WTC11 (cell line): Measurements from ENCODE around the gene OCRL. TPM values are rescaled to one million over a fixed set of nuclear protein-coding genes. Genes with fewer than 3 reads are reported as not detected.

Experiments
- ATAC-seq: fragments of 200-7000 bp; cut with Tn5 transposase; 2 replicates; pipeline ENCODE4 v1.10.0; 2021; ENCODE audit warnings: mild to moderate bottlenecking, moderate library complexity
- CTCF ChIA-PET: fragments of 300-600 bp; sonication (Branson Sonifier 250); formaldehyde crosslinking; loops from one replicate; lab custom pipeline; 2021; ENCODE audit warnings: antibody characterized with exemption; lab: Charles Lee
- POLR2A ChIA-PET: fragments of 350-600 bp; sonication (Branson Sonifier 250); formaldehyde crosslinking; loops from one replicate; lab custom pipeline; 2021; ENCODE audit warnings: antibody characterized with exemption; lab: Charles Lee
- DNase-seq: peaks from one replicate; pipeline ENCODE4 v3.0.0; 2021; ENCODE audit warnings: low spot score
- H3K27ac Mint-ChIP-seq: 2 replicates; pipeline ENCODE4 v1.8.0; 2021; ENCODE audit warnings: mixed read lengths
- H3K27me3 Mint-ChIP-seq: 2 replicates; pipeline ENCODE4 v1.8.0; 2021; ENCODE audit warnings: low read depth, mild to moderate bottlenecking, moderate library complexity, mixed read lengths
- H3K36me3 Mint-ChIP-seq: 2 replicates; pipeline ENCODE4 v1.8.0; 2021; ENCODE audit warnings: mixed read lengths
- H3K4me1 Mint-ChIP-seq: 2 replicates; pipeline ENCODE4 v1.8.0; 2022; ENCODE audit warnings: mixed read lengths
- H3K4me3 Mint-ChIP-seq: 2 replicates; pipeline ENCODE4 v1.8.0; 2021; ENCODE audit warnings: mild to moderate bottlenecking, moderate library complexity, mixed read lengths
- H3K9me3 Mint-ChIP-seq: 2 replicates; pipeline ENCODE4 v1.8.0; 2021; ENCODE audit warnings: mixed read lengths
- ELF4 ChIP-seq: sonication (generic); formaldehyde crosslinking; IDR thresholded peaks from 2 replicates; pipeline ENCODE4 v1.8.1; 2022; ENCODE audit warnings: low read depth, mild to moderate bottlenecking, moderate library complexity, missing genetic modification reagents
- EMX1 ChIP-seq: fragments of 250-450 bp; sonication (Bioruptor Pico); IDR thresholded peaks from 2 replicates; pipeline ENCODE4 v1.8.0; 2021; ENCODE audit warnings: mild to moderate bottlenecking
- NFE2L1 ChIP-seq: sonication (generic); formaldehyde crosslinking; IDR thresholded peaks from 2 replicates; pipeline ENCODE4 v1.8.1; 2023; ENCODE audit warnings: missing genetic modification reagents
- NR2C2 ChIP-seq: sonication (generic); formaldehyde crosslinking; IDR thresholded peaks from 2 replicates; pipeline ENCODE4 v1.8.0; 2022; ENCODE audit warnings: mild to moderate bottlenecking, missing genetic modification reagents
- OVOL2 ChIP-seq: fragments of 250-450 bp; sonication (Bioruptor Pico); IDR thresholded peaks from 2 replicates; pipeline ENCODE4 v1.9.0; 2021; ENCODE audit warnings: mild to moderate bottlenecking, borderline replicate concordance
- SMAD3 ChIP-seq: sonication (generic); formaldehyde crosslinking; IDR thresholded peaks from 2 replicates; pipeline ENCODE4 v1.8.0; 2022; ENCODE audit warnings: missing genetic modification reagents, mild to moderate bottlenecking, borderline replicate concordance
- SP1 ChIP-seq: sonication (generic); formaldehyde crosslinking; conservative IDR thresholded peaks from 2 replicates; pipeline ENCODE4 v1.8.1; 2022; ENCODE audit warnings: missing genetic modification reagents
- TP53 ChIP-seq: sonication (generic); formaldehyde crosslinking; IDR thresholded peaks from 2 replicates; pipeline ENCODE4 v1.8.1; 2023; ENCODE audit warnings: mild to moderate bottlenecking, missing genetic modification reagents
- ZNF219 ChIP-seq: sonication (generic); formaldehyde crosslinking; IDR thresholded peaks from 2 replicates; pipeline ENCODE4 v1.8.0; 2023; ENCODE audit warnings: missing genetic modification reagents, mild to moderate bottlenecking, borderline replicate concordance
- ZNF671 ChIP-seq: fragments of 250-450 bp; sonication (Bioruptor Pico); IDR thresholded peaks from 2 replicates; pipeline ENCODE4 v1.8.0; 2021; ENCODE audit warnings: mild to moderate bottlenecking
- total RNA-seq: library from RNA; stranded (reverse); gene quantifications from 3 replicates; pipeline ENCODE4 v1.2.3, GENCODE V29; 2021
- TF ChIP-seq, protein P1 (sequence below): sonication (generic); formaldehyde crosslinking; IDR thresholded peaks from 2 replicates; pipeline ENCODE4 v1.8.1; 2022; ENCODE audit warnings: missing genetic modification reagents, borderline replicate concordance
- TF ChIP-seq, protein P2 (sequence below): sonication (generic); formaldehyde crosslinking; IDR thresholded peaks from 2 replicates; pipeline ENCODE4 v1.8.1; 2022; ENCODE audit warnings: mild to moderate bottlenecking, missing genetic modification reagents, moderate library complexity, borderline replicate concordance
- TF ChIP-seq, protein P3 (sequence below): sonication (generic); formaldehyde crosslinking; IDR thresholded peaks from 2 replicates; pipeline ENCODE4 v1.8.1; 2022; ENCODE audit warnings: mild to moderate bottlenecking, moderate library complexity, missing genetic modification reagents
- TF ChIP-seq, protein P4 (sequence below): fragments of 250-450 bp; sonication (Bioruptor Pico); conservative IDR thresholded peaks from 2 replicates; pipeline ENCODE4 v1.9.0; 2021; ENCODE audit warnings: mild to moderate bottlenecking
- TF ChIP-seq, protein P5 (sequence below): sonication (generic); formaldehyde crosslinking; IDR thresholded peaks from 2 replicates; pipeline ENCODE4 v1.8.1; 2023; ENCODE audit warnings: mild to moderate bottlenecking, missing genetic modification reagents
- TF ChIP-seq, protein P6 (sequence below): fragments of 250-450 bp; sonication (Bioruptor Pico); IDR thresholded peaks from 2 replicates; pipeline ENCODE4 v1.9.0; 2021; ENCODE audit warnings: moderate library complexity, mild to moderate bottlenecking, inconsistent platforms, borderline replicate concordance
- TF ChIP-seq, protein P7 (sequence below): fragments of 250-450 bp; sonication (Bioruptor Pico); IDR thresholded peaks from 2 replicates; pipeline ENCODE4 v1.9.0; 2021; ENCODE audit warnings: mild to moderate bottlenecking

OCRL gene
- total RNA-seq, 1 experiment from 2014 or later = 17.4 TPM

DNA sequence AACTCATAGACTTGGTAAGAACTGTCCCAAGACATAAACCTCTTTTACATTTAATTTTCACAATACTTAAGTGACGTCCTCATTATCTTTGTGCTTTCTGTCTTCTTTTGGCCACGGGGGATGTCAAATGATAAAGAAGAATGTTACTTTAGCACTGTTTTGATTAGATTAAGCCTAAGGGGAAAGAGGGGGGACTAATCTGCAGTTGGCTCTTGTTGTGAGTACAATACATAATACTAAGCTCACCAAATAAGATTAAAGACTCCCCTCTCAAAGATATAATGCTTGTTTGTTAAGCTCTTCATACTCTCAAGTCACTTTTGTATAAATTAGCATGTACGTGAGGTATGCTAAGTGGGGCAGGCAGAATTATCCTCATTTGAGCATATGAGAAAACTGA, 36.5 kb downstream of the OCRL start:
- H3K4me1 Mint-ChIP-seq = no peaks in the 10 kb centered on the region
- DNase-seq = no peak
- H3K27ac Mint-ChIP-seq = no peak overlapping the region
- no peak for TF ChIP-seq NFE2L1
- TF ChIP-seq, protein P1, sequence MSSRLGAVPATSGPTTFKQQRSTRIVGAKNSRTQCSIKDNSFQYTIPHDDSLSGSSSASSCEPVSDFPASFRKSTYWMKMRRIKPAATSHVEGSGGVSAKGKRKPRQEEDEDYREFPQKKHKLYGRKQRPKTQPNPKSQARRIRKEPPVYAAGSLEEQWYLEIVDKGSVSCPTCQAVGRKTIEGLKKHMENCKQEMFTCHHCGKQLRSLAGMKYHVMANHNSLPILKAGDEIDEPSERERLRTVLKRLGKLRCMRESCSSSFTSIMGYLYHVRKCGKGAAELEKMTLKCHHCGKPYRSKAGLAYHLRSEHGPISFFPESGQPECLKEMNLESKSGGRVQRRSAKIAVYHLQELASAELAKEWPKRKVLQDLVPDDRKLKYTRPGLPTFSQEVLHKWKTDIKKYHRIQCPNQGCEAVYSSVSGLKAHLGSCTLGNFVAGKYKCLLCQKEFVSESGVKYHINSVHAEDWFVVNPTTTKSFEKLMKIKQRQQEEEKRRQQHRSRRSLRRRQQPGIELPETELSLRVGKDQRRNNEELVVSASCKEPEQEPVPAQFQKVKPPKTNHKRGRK = no peak
- TF ChIP-seq, protein P2, sequence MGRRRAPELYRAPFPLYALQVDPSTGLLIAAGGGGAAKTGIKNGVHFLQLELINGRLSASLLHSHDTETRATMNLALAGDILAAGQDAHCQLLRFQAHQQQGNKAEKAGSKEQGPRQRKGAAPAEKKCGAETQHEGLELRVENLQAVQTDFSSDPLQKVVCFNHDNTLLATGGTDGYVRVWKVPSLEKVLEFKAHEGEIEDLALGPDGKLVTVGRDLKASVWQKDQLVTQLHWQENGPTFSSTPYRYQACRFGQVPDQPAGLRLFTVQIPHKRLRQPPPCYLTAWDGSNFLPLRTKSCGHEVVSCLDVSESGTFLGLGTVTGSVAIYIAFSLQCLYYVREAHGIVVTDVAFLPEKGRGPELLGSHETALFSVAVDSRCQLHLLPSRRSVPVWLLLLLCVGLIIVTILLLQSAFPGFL (CRISPR knock-in tag) = no peak
- TF ChIP-seq ZNF671 (CRISPR knock-in tag) = no peak
- TF ChIP-seq, protein P3, sequence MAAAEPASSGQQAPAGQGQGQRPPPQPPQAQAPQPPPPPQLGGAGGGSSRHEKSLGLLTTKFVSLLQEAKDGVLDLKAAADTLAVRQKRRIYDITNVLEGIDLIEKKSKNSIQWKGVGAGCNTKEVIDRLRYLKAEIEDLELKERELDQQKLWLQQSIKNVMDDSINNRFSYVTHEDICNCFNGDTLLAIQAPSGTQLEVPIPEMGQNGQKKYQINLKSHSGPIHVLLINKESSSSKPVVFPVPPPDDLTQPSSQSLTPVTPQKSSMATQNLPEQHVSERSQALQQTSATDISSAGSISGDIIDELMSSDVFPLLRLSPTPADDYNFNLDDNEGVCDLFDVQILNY (CRISPR knock-in tag) = no peak
- no peak for TF ChIP-seq SP1 (CRISPR knock-in tag)
- ChIA-PET POLR2A (no interaction called here), CTCF (no interaction called here)
- ATAC-seq = no peak
- peaks cover 44% of the 10 kb centered on the region for H3K36me3 Mint-ChIP-seq
- H3K9me3 Mint-ChIP-seq = no peaks in the 10 kb centered on the region
- no peaks in the 10 kb centered on the region for H3K27me3 Mint-ChIP-seq
- no peak overlapping the region for H3K4me3 Mint-ChIP-seq

DNA sequence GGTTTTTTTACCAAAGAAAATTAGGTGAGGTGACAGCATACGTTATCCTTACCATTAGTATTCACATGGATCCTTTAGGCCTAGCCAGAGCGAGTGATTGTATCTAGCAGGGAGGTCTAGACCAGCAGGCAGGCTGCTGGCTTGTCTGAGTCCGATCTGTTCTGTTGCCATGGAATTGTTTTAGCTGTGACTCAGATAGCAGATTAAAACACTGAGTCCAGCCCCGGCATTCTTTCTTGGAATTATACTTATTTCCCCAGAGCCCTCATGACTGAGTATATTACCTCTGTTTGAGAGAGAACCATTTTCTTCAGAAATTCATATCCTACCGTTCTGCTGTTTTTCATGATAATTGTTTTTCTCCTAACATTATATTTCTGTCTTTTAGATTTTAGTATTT, 37.4 kb downstream of the OCRL start:
- Mint-ChIP-seq H3K9me3 (no peaks in the 10 kb centered on the region), H3K36me3 (peaks cover 39% of the 10 kb centered on the region), H3K4me1 (no peaks in the 10 kb centered on the region), H3K4me3 (no peak overlapping the region), H3K27me3 (no peaks in the 10 kb centered on the region), H3K27ac (no peak overlapping the region)
- POLR2A ChIA-PET = no interaction called here
- ATAC-seq (no peak), DNase-seq (no peak)
- CTCF ChIA-PET = no interaction called here
- TF ChIP-seq ZNF219 (CRISPR knock-in tag) (no peak), EMX1 (CRISPR knock-in tag) (no peak), OVOL2 (CRISPR knock-in tag) (no peak), SMAD3 (CRISPR knock-in tag) (no peak)
- TF ChIP-seq, protein P4, sequence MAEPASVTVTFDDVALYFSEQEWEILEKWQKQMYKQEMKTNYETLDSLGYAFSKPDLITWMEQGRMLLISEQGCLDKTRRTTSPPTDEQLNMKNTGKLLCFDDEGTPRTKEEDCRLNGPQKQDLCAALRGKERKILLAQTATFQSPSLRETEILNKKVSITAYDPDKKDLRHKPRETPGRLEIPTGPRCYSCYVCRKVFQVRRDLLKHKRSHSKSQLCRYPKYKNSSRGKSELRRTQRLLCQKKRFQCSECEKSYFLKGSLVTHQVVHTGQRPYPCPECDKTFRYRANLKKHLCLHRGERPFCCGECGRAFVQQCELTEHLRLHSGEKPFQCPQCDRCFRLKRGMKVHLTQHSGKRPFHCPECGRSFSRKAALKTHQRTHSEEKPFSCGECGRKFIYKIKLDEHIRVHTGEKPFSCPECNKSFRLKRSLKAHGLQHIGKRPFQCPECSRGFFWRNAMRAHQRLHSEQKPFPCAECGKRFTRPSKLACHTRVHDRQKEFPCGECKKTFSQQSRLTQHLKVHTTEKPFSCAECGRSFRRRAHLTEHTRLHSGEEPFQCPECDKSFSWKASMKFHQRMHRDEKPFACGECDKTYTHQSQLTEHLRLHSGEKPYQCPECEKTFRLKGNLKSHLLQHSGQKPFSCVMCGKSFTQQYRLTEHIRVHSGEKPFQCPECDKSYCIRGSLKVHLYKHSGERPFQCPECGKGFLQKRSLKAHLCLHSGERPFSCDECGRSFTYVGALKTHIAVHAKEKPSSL (CRISPR knock-in tag) = no peak

DNA sequence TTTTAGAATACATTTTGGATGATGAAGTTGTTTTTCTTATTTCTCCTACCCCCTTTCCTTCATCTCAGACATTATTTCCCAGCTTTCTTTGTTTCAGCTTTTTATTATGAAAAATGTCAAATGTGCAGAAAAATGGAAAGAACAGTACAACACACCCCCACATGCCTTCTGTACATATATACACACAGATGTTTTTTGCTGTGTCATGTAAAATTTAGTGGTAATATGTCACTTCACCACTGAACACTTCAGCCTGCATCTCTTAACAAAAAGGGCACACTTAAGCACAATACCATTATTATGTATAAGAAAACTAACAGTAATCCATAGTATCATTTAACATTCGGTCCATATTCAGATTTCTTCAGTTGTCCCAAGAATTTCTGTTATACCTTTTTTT, 37.8 kb downstream of the OCRL start:
- Mint-ChIP-seq H3K36me3 (peaks cover 37% of the 10 kb centered on the region), H3K4me3 (no peak overlapping the region), H3K27ac (no peak overlapping the region), H3K9me3 (no peaks in the 10 kb centered on the region), H3K27me3 (no peaks in the 10 kb centered on the region), H3K4me1 (no peaks in the 10 kb centered on the region)
- ChIA-PET CTCF (no interaction called here), POLR2A (no interaction called here)
- ATAC-seq (no peak), DNase-seq (no peak)
- no peak for TF ChIP-seq NR2C2 (CRISPR knock-in tag)
- no peak for TF ChIP-seq ELF4
- TF ChIP-seq, protein P5, sequence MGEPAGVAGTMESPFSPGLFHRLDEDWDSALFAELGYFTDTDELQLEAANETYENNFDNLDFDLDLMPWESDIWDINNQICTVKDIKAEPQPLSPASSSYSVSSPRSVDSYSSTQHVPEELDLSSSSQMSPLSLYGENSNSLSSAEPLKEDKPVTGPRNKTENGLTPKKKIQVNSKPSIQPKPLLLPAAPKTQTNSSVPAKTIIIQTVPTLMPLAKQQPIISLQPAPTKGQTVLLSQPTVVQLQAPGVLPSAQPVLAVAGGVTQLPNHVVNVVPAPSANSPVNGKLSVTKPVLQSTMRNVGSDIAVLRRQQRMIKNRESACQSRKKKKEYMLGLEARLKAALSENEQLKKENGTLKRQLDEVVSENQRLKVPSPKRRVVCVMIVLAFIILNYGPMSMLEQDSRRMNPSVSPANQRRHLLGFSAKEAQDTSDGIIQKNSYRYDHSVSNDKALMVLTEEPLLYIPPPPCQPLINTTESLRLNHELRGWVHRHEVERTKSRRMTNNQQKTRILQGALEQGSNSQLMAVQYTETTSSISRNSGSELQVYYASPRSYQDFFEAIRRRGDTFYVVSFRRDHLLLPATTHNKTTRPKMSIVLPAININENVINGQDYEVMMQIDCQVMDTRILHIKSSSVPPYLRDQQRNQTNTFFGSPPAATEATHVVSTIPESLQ (CRISPR knock-in tag) = no peak
- TF ChIP-seq, protein P4 (CRISPR knock-in tag) = no peak
- no peak for TF ChIP-seq TP53 (CRISPR knock-in tag)
- TF ChIP-seq ZNF671 (CRISPR knock-in tag) = no peak
- TF ChIP-seq, protein P6, sequence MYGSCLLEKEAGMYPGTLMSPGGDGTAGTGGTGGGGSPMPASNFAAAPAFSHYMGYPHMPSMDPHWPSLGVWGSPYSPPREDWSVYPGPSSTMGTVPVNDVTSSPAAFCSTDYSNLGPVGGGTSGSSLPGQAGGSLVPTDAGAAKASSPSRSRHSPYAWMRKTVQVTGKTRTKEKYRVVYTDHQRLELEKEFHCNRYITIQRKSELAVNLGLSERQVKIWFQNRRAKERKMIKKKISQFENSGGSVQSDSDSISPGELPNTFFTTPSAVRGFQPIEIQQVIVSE = no peak
- TF ChIP-seq, protein P7, sequence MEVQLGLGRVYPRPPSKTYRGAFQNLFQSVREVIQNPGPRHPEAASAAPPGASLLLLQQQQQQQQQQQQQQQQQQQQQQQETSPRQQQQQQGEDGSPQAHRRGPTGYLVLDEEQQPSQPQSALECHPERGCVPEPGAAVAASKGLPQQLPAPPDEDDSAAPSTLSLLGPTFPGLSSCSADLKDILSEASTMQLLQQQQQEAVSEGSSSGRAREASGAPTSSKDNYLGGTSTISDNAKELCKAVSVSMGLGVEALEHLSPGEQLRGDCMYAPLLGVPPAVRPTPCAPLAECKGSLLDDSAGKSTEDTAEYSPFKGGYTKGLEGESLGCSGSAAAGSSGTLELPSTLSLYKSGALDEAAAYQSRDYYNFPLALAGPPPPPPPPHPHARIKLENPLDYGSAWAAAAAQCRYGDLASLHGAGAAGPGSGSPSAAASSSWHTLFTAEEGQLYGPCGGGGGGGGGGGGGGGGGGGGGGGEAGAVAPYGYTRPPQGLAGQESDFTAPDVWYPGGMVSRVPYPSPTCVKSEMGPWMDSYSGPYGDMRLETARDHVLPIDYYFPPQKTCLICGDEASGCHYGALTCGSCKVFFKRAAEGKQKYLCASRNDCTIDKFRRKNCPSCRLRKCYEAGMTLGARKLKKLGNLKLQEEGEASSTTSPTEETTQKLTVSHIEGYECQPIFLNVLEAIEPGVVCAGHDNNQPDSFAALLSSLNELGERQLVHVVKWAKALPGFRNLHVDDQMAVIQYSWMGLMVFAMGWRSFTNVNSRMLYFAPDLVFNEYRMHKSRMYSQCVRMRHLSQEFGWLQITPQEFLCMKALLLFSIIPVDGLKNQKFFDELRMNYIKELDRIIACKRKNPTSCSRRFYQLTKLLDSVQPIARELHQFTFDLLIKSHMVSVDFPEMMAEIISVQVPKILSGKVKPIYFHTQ (CRISPR knock-in tag) = no peak
